Measurements from ENCODE around the gene ALX4. TPM values are rescaled to one million over a fixed set of nuclear protein-coding genes. Genes with fewer than 3 reads are reported as not detected.

ALX4 gene
- total RNA-seq, 4 donors from 2014 or later: under 0.01 to 0.17 TPM; not detected in 2

GRCh38 chr11:44264761-44265160, 45.2 kb downstream of the ALX4 start:
- TF ChIP-seq CTCF (IDR thresholded peaks at IDR 0.05; ENCODE audit: low read depth): no peak

DNA sequence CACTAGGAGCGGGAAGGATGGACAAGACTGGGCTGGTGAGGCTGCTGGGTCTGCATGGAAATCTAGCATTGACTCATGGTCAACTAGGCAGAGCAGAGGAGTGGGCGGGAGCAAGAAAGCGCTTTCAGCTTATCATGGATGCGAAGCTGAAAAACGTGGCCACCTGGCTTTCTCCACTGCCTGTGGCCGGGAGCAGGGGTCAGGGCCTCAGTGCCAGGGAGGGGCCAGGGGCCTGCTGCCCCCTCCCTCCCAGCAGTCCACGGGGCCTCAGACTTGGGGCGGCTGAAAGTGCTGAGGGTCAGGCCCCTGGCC, 45.5 kb downstream of the ALX4 start:
- no peak for TF ChIP-seq CTCF (IDR thresholded peaks at IDR 0.05; ENCODE audit: low read depth)

DNA sequence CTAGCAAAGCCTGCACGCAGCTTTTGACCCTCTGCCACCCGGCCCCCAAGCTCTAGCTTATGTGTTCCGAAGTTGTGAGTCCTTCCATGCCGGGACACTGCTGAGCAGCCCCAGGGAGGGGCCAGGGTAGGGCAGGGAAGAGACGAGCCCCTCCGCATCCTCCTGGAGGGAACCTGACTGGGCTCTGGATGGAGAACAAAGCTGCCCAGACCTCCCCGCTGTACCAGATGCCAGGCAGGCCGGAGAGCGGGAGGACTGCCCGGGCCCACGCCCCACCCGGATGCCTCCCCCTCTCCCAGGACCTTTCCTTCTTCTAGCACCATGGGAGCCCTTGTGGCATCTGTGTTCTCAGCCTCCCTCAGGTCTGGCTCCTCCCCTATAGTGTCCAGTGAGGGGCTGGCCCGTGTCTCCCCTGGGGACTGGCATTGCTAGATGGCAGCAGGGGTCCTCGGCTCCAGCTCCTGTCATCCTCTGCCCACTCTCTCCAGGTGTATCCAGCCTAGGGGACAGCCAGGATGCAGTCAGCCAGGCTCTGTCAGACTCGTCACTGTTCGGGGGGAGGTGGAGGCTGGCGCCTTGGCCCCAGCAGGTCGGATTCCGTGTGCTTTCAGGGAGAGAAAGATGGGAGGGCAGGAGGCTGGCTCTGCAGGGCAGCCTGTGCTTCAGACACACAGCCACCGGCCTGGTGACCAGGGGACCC, 46.1 kb downstream of the ALX4 start:
- TF ChIP-seq CTCF (IDR thresholded peaks at IDR 0.05; ENCODE audit: low read depth): no peak

DNA sequence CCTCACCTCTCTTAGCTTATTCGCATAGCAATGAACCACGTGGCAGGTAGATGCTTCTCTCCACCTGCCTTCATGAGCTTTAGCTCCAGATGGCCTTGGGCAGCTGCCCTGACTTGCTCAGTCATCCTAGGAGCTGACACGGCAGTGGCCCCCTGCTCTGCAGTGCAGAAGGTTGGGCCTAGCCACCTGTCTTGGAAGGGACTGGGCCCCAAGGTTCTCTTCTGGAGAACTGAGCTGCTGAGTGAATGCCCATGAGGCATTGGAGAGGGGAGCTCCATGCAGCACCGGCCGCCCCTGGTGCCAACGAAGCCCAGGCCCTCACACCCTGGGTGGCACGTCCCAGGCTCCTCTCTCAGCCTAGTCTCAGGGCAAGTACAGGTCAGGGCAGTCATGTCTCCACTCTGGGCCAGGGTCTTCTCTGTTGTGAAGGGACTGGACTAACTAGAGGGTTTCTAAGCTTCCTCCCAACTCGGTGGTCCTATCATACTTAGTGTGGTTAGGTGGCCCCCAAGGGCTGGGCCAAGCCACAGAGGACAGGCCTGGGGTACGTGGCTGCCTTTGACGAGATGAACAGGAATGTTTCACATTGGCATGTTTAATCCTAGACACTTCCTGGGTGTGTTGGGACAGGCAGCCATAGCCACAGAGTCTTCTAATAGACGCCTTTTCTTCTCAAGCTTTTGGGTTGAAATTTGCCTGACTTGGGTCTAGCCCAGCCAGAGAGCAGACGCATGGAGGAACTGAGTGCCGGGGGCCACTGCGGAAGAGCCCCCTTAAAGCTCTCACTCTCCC, 47.9 kb downstream of the ALX4 start:
- TF ChIP-seq CTCF (IDR thresholded peaks at IDR 0.05; ENCODE audit: low read depth): no peak

GRCh38 chr11:44260081-44260480, 49.9 kb downstream of the ALX4 start:
- no peak for TF ChIP-seq CTCF (IDR thresholded peaks at IDR 0.05; ENCODE audit: low read depth)

GRCh38 chr11:44258839-44259420, 51.0 kb downstream of the ALX4 start:
- no peak for TF ChIP-seq CTCF (IDR thresholded peaks at IDR 0.05; ENCODE audit: low read depth)

DNA sequence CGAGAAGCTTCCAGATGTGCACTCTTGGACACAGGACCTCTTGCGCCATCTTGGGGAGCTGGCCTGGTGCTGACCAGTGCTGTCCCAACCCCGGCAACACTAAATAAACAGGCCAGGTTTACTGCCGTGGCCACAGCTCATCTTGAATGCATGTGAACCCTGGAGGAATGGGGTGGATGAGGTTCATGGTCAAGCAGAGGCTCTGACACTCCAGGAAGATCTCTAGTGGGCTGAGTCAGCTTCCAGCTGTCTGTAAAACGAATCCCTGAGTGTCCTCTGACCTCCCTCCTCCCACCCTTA, 51.8 kb downstream of the ALX4 start:
- no peak for TF ChIP-seq CTCF (IDR thresholded peaks at IDR 0.05; ENCODE audit: low read depth)
